B cell (primary cell): Measurements from ENCODE around the gene SERINC5. TPM values are rescaled to one million over a fixed set of nuclear protein-coding genes. Genes with fewer than 3 reads are reported as not detected.

Experiments
- ATAC-seq: fragments of 200-7000 bp; cut with Tn5 transposase; one replicate; pipeline ENCODE4 v1.10.0; 2021; ENCODE audit warnings: low read depth, mild to moderate bottlenecking, moderate number of reproducible peaks, moderate library complexity
- CTCF ChIA-PET: fragments of 350-600 bp; sonication (Branson Sonifier 250); formaldehyde crosslinking; loops from one replicate; lab custom pipeline; 2021; ENCODE audit warnings: antibody characterized with exemption, inconsistent platforms; lab: Charles Lee
- POLR2A ChIA-PET: fragments of 350-600 bp; sonication (Branson Sonifier 250); formaldehyde crosslinking; loops from one replicate; lab custom pipeline; 2021; ENCODE audit warnings: antibody characterized with exemption; lab: Charles Lee
- DNase-seq: peaks from one replicate; pipeline ENCODE4 v3.0.0; 2013
- H2AFZ ChIP-seq: 2 replicates; pipeline ENCODE4 v1.6.1; 2012; ENCODE audit warnings: mild to moderate bottlenecking, low read depth, low read length; ENCODE audit not compliant: insufficient read depth, poor library complexity, severe bottlenecking
- H3K27ac ChIP-seq, 2 donors: 1 replicate in 1 of 2; 2 replicates in 1 of 2; pipeline ENCODE4 v1.5.1; 2012 to 2013; ENCODE audit warnings: low read length in 2 of 2, mild to moderate bottlenecking in 2 of 2, moderate library complexity in 1 of 2
- H3K27me3 ChIP-seq, 4 experiments: fragments of 200-600 bp in 1 of 4; sonication (generic) in 1 of 4; replicated peaks in 1 of 4; 1 replicate in 2 of 4; 2 replicates in 2 of 4; pipeline versions ENCODE4 v1.6.1 to v1.7.0; 2013 to 2016; ENCODE audit warnings: low read length in 3 of 4, mild to moderate bottlenecking in 2 of 4, mixed read lengths in 1 of 4, moderate library complexity in 1 of 4; ENCODE audit not compliant: insufficient read depth in 4 of 4, control insufficient read depth in 3 of 4; ENCODE audit errors: control extremely low read depth in 1 of 4
- H3K36me3 ChIP-seq, 2 experiments: replicated peaks in 1 of 2; 1 replicate in 1 of 2; 2 replicates in 1 of 2; pipeline versions ENCODE4 v1.6.1 to v1.7.1; 2013; ENCODE audit warnings: low read length in 1 of 2; ENCODE audit not compliant: insufficient read depth in 2 of 2, control insufficient read depth in 1 of 2; ENCODE audit errors: control extremely low read depth in 1 of 2, extremely low read depth in 1 of 2
- H3K4me1 ChIP-seq, 2 donors: fragments of 200-600 bp in 1 of 2; sonication (generic) in 1 of 2; 1 replicate in 1 of 2; 2 replicates in 1 of 2; pipeline versions ENCODE4 v1.5.1 to v1.6.1; 2013 to 2017; ENCODE audit warnings: low read length in 2 of 2; ENCODE audit not compliant: control insufficient read depth in 2 of 2, insufficient read depth in 2 of 2
- H3K4me2 ChIP-seq: replicated peaks from 2 replicates; pipeline ENCODE3; 2012; ENCODE audit warnings: mild to moderate bottlenecking, low read depth, low read length; ENCODE audit not compliant: poor library complexity, severe bottlenecking
- H3K4me3 ChIP-seq, 5 experiments: fragments of 200-600 bp in 1 of 5; sonication (generic) in 1 of 5; 1 replicate in 3 of 5; 2 replicates in 2 of 5; pipeline versions ENCODE4 v1.5.1 to v1.7.0; 2011 to 2016; ENCODE audit warnings: low read length in 4 of 5, mild to moderate bottlenecking in 4 of 5, low read depth in 2 of 5, control low read depth in 1 of 5, moderate library complexity in 1 of 5; ENCODE audit not compliant: insufficient read depth in 1 of 5; ENCODE audit errors: control extremely low read depth in 1 of 5, extremely low read depth in 1 of 5
- H3K79me2 ChIP-seq: fragments of 200-600 bp; sonication (generic); one replicate; pipeline ENCODE4 v1.6.0; 2016; ENCODE audit warnings: low read length; ENCODE audit not compliant: control insufficient read depth, insufficient read depth
- H3K9ac ChIP-seq: fragments of 200-600 bp; sonication (generic); 2 replicates; pipeline ENCODE4 v1.6.1; 2017; ENCODE audit warnings: mild to moderate bottlenecking, low read length, moderate library complexity
- H3K9me3 ChIP-seq, 3 donors: one replicate each; pipeline versions ENCODE4 v1.6.1 to v1.7.1; 2013; ENCODE audit warnings: low read length in 2 of 3; ENCODE audit not compliant: control insufficient read depth in 2 of 3, insufficient read depth in 1 of 3; ENCODE audit errors: control extremely low read depth in 1 of 3
- H4K20me1 ChIP-seq: 2 replicates; pipeline ENCODE4 v1.6.0; 2012; ENCODE audit warnings: mild to moderate bottlenecking, low read length; ENCODE audit not compliant: insufficient read depth, control insufficient read depth, poor library complexity, severe bottlenecking
- H3K27ac Mint-ChIP-seq: one replicate; pipeline ENCODE4 v1.8.0; 2021; ENCODE audit warnings: mixed read lengths
- H3K27me3 Mint-ChIP-seq: one replicate; pipeline ENCODE4 v1.8.0; 2021; ENCODE audit warnings: mixed read lengths
- H3K4me1 Mint-ChIP-seq: one replicate; pipeline ENCODE4 v1.8.0; 2021; ENCODE audit warnings: mixed read lengths
- H3K4me3 Mint-ChIP-seq: one replicate; pipeline ENCODE4 v1.8.0; 2021; ENCODE audit warnings: mixed read lengths
- H3K9me3 Mint-ChIP-seq: one replicate; pipeline ENCODE4 v1.8.0; 2022; ENCODE audit warnings: mixed read lengths; ENCODE audit not compliant: insufficient read depth
- EZH2 ChIP-seq: IDR thresholded peaks from 2 replicates; pipeline ENCODE4 v1.6.1; 2012; ENCODE audit warnings: borderline replicate concordance, low read depth, mild to moderate bottlenecking, moderate library complexity, low read length; ENCODE audit not compliant: insufficient read depth, poor library complexity, severe bottlenecking
- WGBS: methylation state at CpG from one replicate; pipeline ENCODE4 v1.1.5; 2013; ENCODE audit warnings: missing lambda C conversion rate; ENCODE audit not compliant: insufficient coverage; 5-methylcytosine and 5-hydroxymethylcytosine counted together
- intact Hi-C: fragments of 100-400 bp; cut with micrococcal nuclease; formaldehyde crosslinking; loops from one replicate; pipeline ENCODE4 v1.10.0; 2022
- polyA plus RNA-seq: library from polyadenylated mRNA; depleted of rRNA; stranded (reverse); fragments of >200 nt; gene quantifications from 2 replicates; pipeline ENCODE4 v1.2.3, GENCODE V29; 2012
- total RNA-seq, 2 donors: library from RNA; stranded (reverse); fragments of 120-200 nt in 1 of 2; gene quantifications; 1 replicate in 1 of 2; 2 replicates in 1 of 2; pipeline versions ENCODE4 v1.2.3 to v1.2.4, GENCODE V29; 2013 to 2022
- TF ChIP-seq, protein P1 (sequence below): fragments of 200-600 bp; IDR thresholded peaks from one replicate; pipeline ENCODE4 v1.8.0; 2022; ENCODE audit warnings: antibody characterized with exemption, mild to moderate bottlenecking

SERINC5 gene
- total and polyA plus RNA-seq, 2 donors (not counting 1 experiment from before 2014, with no cell fraction given): 2.4 to 9.5 TPM

DNA sequence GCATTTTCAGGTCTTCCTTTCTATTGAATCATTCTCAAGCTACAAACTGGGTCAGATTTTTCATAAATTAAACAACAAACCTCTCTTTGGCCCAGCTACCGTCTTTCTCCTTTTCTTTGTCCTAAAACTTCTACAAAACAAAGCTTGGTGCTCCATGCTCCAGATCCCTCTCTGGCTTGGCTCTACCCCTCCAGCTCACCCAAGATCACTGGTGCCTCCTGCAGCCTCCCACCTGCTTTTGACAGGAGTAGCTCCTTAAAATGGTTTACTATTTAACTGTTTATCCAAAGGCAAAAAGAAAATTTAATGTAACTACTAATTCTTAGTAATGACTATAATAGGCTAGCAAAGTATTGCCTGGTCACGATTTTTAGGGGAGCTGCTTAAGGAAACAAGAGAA, 10.7 kb upstream of the SERINC5 start:
- ATAC-seq: no peak
- H3K79me2 ChIP-seq: no peaks in the 10 kb centered on the region
- H4K20me1 ChIP-seq: no peaks in the 10 kb centered on the region
- no peaks in the 10 kb centered on the region for H3K9me3 ChIP-seq
- POLR2A ChIA-PET: no interaction called here
- 100% methylated on average over 1 of the region's 2 CpGs for WGBS
- no peak overlapping the region for H3K9ac ChIP-seq
- Mint-ChIP-seq H3K4me1 (peaks cover 6% of the 10 kb centered on the region), H3K27ac (no peak overlapping the region), H3K9me3 (no peaks in the 10 kb centered on the region), H3K27me3 (no peaks in the 10 kb centered on the region), H3K4me3 (no peak overlapping the region)
- H3K27ac ChIP-seq: no peak overlapping the region
- H2AFZ ChIP-seq: no peak overlapping the region
- H3K4me2 ChIP-seq: no peak overlapping the region
- no peaks in the 10 kb centered on the region for H3K27me3 ChIP-seq
- CTCF ChIA-PET: interaction anchor here (0.7 to 1.2 kb wide), 2 partner anchors 8 to 80 kb away, joined by 3 read pairs; no protein-coding TSS in a partner anchor
- DNase-seq: no peak
- TF ChIP-seq EZH2: no peak
- TF ChIP-seq, protein P1, sequence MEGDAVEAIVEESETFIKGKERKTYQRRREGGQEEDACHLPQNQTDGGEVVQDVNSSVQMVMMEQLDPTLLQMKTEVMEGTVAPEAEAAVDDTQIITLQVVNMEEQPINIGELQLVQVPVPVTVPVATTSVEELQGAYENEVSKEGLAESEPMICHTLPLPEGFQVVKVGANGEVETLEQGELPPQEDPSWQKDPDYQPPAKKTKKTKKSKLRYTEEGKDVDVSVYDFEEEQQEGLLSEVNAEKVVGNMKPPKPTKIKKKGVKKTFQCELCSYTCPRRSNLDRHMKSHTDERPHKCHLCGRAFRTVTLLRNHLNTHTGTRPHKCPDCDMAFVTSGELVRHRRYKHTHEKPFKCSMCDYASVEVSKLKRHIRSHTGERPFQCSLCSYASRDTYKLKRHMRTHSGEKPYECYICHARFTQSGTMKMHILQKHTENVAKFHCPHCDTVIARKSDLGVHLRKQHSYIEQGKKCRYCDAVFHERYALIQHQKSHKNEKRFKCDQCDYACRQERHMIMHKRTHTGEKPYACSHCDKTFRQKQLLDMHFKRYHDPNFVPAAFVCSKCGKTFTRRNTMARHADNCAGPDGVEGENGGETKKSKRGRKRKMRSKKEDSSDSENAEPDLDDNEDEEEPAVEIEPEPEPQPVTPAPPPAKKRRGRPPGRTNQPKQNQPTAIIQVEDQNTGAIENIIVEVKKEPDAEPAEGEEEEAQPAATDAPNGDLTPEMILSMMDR: no peak
- peaks cover 4 to 6% of the 10 kb centered on the region in 2 donors for H3K4me1 ChIP-seq
- intact Hi-C loops: no loop called here
- no peaks in the 10 kb centered on the region for H3K36me3 ChIP-seq
- no peak overlapping the region for H3K4me3 ChIP-seq

DNA sequence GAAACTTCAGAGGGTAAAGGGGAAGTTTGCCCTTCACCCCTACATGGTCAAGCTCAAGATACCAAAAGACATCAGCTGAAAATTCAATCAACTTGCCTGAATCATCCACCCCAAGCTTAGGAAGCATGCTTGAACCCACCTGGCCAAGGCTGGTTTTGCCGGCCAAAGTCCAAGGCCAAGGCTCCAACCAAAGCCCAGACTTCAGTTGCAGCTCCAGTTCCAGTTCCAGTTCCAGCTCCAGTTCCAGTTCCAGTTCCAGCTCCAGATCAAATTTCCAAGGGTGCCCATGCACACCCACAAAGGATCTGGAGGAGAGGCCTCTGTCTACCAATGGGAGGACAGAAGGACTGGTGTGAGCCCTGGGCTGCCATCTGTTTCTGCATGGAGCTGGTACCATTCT, 4.6 kb upstream of the SERINC5 start:
- ChIA-PET CTCF (no interaction called here), POLR2A (no interaction called here)
- Mint-ChIP-seq H3K27me3 (no peaks in the 10 kb centered on the region), H3K9me3 (no peaks in the 10 kb centered on the region), H3K4me3 (no peak overlapping the region), H3K27ac (no peak overlapping the region), H3K4me1 (peaks cover 13% of the 10 kb centered on the region)
- no peak overlapping the region for H3K27ac ChIP-seq
- no peak for TF ChIP-seq EZH2
- peaks cover 0 to 6% (median 0%) of the 10 kb centered on the region in 3 donors for H3K9me3 ChIP-seq
- 88% methylated on average over 1 of the region's 1 CpG for WGBS
- no peak overlapping the region for H3K4me2 ChIP-seq
- no peak for DNase-seq
- intact Hi-C loops: no loop called here
- H3K36me3 ChIP-seq: no peaks in the 10 kb centered on the region
- H4K20me1 ChIP-seq: no peaks in the 10 kb centered on the region
- H3K9ac ChIP-seq: no peak overlapping the region
- H2AFZ ChIP-seq: no peak overlapping the region
- no peak overlapping the region for H3K4me3 ChIP-seq
- peaks cover under 1% of the 10 kb centered on the region for H3K79me2 ChIP-seq
- no peak for ATAC-seq
- no peaks in the 10 kb centered on the region for H3K27me3 ChIP-seq
- peaks cover 0 to 12% of the 10 kb centered on the region in 2 donors for H3K4me1 ChIP-seq
